SKM-1 treated with dmso at 0.1 percent for 144 hours (cell line): ENCODE data around the gene ADGRF4.

Experiments
- DNase-seq: peaks from one replicate; lab custom pipeline; 2025; ENCODE audit not compliant: unreplicated experiment; lab: John Stamatoyannopoulos, UW

Gene ADGRF4

GRCh38 chr6:47680724-47681123, 17.7 kb upstream of the ADGRF4 start:
- DNase-seq = no peak

- DNase-seq = no peak
Measured at GRCh38 chr6:47681201-47681990, 17.0 kb upstream of the ADGRF4 start.

- no peak for DNase-seq
Measured at GRCh38 chr6:47686411-47686810, 12.0 kb upstream of the ADGRF4 start.

GRCh38 chr6:47687432-47687831, 10.9 kb upstream of the ADGRF4 start:
- DNase-seq = no peak

GRCh38 chr6:47690214-47690613, 8.2 kb upstream of the ADGRF4 start:
- DNase-seq = no peak

GRCh38 chr6:47690791-47691190, 7.6 kb upstream of the ADGRF4 start:
- no peak for DNase-seq

- no peak for DNase-seq
Measured at GRCh38 chr6:47697925-47698324, 455 bp upstream of the ADGRF4 start.

- no peak for DNase-seq
Measured at GRCh38 chr6:47700053-47700452, 1.7 kb downstream of the ADGRF4 start.

GRCh38 chr6:47700596-47700995, 2.2 kb downstream of the ADGRF4 start:
- DNase-seq = no peak

GRCh38 chr6:47701363-47701762, 3.0 kb downstream of the ADGRF4 start:
- DNase-seq = no peak

GRCh38 chr6:47709160-47709559, 10.8 kb downstream of the ADGRF4 start:
- DNase-seq = no peak

- DNase-seq = no peak
Measured at GRCh38 chr6:47710295-47710694, 11.9 kb downstream of the ADGRF4 start.

GRCh38 chr6:47713200-47713599, 14.8 kb downstream of the ADGRF4 start:
- no peak for DNase-seq

- no peak for DNase-seq
Measured at GRCh38 chr6:47714802-47715201, 16.4 kb downstream of the ADGRF4 start.

- no peak for DNase-seq
Measured at GRCh38 chr6:47715782-47716181, 17.4 kb downstream of the ADGRF4 start.

GRCh38 chr6:47716207-47716606, 17.8 kb downstream of the ADGRF4 start:
- DNase-seq = no peak

- DNase-seq = no peak
Measured at GRCh38 chr6:47718571-47718970, 20.2 kb downstream of the ADGRF4 start.

GRCh38 chr6:47721189-47721588, 22.8 kb downstream of the ADGRF4 start:
- DNase-seq = no peak

GRCh38 chr6:47722194-47722593, 23.8 kb downstream of the ADGRF4 start:
- no peak for DNase-seq

GRCh38 chr6:47724300-47724699, 25.9 kb downstream of the ADGRF4 start:
- DNase-seq = no peak

GRCh38 chr6:47727391-47727790, 29.0 kb downstream of the ADGRF4 start:
- no peak for DNase-seq

- no peak for DNase-seq
Measured at GRCh38 chr6:47729019-47729418, 30.6 kb downstream of the ADGRF4 start.

- no peak for DNase-seq
Measured at GRCh38 chr6:47729457-47729856, 31.1 kb downstream of the ADGRF4 start.
